KG1 (cell line): ENCODE data around the gene DHX30.
A peak's percentile ranks its signal among the peaks of the same experiment; 100 is the strongest.
"Not testable (repeated sequence)": the region's sequence is repeated elsewhere in the genome, so short reads cannot be mapped to it uniquely, and the experiment has no call there.

Source experiments
- DNase-seq: peaks from one replicate; lab custom pipeline; 2025; lab: John Stamatoyannopoulos, UW

The DHX30 gene, protein sequence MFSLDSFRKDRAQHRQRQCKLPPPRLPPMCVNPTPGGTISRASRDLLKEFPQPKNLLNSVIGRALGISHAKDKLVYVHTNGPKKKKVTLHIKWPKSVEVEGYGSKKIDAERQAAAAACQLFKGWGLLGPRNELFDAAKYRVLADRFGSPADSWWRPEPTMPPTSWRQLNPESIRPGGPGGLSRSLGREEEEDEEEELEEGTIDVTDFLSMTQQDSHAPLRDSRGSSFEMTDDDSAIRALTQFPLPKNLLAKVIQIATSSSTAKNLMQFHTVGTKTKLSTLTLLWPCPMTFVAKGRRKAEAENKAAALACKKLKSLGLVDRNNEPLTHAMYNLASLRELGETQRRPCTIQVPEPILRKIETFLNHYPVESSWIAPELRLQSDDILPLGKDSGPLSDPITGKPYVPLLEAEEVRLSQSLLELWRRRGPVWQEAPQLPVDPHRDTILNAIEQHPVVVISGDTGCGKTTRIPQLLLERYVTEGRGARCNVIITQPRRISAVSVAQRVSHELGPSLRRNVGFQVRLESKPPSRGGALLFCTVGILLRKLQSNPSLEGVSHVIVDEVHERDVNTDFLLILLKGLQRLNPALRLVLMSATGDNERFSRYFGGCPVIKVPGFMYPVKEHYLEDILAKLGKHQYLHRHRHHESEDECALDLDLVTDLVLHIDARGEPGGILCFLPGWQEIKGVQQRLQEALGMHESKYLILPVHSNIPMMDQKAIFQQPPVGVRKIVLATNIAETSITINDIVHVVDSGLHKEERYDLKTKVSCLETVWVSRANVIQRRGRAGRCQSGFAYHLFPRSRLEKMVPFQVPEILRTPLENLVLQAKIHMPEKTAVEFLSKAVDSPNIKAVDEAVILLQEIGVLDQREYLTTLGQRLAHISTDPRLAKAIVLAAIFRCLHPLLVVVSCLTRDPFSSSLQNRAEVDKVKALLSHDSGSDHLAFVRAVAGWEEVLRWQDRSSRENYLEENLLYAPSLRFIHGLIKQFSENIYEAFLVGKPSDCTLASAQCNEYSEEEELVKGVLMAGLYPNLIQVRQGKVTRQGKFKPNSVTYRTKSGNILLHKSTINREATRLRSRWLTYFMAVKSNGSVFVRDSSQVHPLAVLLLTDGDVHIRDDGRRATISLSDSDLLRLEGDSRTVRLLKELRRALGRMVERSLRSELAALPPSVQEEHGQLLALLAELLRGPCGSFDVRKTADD

DNA sequence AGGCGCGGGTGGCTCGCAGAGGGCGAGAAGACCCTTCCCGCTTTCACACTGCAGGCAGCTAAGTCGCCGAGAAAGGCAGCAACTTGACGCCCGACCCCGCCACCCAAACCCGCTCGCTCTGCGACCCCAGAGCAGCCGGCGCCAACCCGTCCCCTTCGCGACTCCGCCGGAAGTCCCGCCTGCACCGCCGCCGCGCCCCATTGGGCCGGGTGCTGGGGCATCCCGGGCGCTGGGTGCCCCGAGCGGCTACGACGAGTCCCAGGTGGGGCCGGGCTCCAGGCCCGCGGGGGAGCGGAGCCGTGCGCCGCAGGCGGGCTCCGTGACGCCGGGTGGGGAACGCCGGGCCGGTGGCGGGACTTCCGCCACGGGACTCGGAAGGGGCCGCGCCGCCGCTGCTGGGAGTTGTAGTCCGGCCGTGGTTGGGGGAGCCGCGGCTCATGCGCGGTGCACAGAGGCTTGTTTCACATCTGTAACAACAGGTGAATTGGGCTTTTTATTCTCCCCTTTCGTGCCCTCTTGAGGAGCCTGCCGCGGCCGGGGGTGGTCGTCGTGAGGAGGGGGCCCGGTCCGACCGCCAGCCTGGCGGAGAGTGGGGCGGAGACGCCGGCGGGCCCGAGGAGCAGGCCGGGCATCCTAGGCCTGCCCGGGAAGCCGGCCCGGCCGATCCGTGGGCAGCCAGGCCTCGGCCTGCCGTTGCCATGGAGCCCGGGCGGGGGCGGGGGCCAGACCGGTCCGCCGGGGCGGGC, at the start of gene DHX30:
TSS of gene DHX30 (plus strand) at position 405 of the 746 bp plus-strand sequence. CDS start 7,546 bp downstream, outside the sequence.
- peak; percentile 84 for DNase-seq

- no peak for DNase-seq
These were observed 44.5 kb upstream of the DHX30 start for GRCh38 chr3:47758261-47759025.

DNA sequence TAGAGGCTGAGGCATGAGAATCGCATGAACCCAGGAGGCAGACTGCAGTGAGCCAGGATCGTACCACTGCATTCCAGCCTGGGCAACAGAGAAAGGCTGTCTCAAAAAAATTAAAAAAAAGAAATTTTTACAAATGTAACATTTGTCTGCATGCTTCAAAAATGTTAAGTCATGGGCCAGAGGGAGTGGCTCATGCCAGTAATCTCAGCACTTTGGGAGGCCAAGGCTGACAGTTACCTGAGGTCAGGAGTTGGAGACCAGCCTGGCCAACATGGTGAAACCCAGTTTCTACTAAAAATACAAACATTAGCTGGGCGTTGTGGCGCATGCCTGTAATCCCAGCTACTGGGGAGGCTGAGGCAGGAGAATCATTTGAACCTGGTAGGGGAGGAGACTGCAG, 42.7 kb upstream of the DHX30 start:
- not testable (repeated sequence) for DNase-seq

DNA sequence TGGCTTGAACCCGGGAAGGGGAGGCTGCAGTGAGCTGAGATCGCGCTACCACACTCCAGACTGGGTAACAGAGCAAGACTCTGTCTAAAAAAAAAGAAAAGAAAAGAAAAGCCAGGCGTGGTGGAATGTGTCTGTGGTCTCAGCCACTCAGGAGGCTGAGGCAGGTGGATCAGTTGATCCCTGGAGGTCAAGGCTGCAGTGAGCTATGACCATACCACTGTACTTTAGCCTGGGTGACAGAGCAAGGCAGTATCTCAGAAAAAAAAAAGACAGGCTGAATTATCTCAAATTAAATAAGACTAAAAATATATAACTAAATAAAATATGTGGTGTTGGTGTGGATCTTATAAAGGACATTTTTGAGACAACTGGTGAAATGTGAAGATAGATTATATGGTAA, 41.9 kb upstream of the DHX30 start:
- DNase-seq = no peak

- DNase-seq = no peak
These were observed 40.7 kb upstream of the DHX30 start for GRCh38 chr3:47762233-47762632.

DNA sequence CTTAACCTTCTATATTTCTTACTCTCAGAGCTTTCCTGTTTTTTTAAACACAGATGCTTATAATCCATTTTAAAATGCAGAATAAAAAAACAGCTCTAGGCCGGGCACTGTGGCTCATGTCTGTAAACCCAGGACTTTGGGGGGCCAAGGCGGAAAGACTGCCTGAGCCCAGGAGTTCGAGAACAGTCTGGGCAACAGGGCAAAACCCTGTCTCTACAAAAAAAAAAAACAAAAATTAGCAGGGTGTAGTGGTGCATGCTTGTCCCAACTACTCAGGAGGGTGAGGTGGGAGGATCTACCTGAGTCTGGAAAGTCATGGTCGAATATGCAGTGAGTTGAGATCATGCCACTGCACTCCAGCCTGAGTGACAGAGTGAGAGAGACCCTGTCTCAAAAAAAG, 36.8 kb upstream of the DHX30 start:
- no peak for DNase-seq

- no peak for DNase-seq
These were observed 30.9 kb upstream of the DHX30 start for GRCh38 chr3:47772047-47772446.

- DNase-seq = no peak
These were observed 30.1 kb upstream of the DHX30 start for GRCh38 chr3:47772788-47773187.

GRCh38 chr3:47778746-47779145, 24.2 kb upstream of the DHX30 start:
- DNase-seq = no peak

GRCh38 chr3:47780741-47781684, 21.9 kb upstream of the DHX30 start:
- DNase-seq = peak; percentile 82

DNA sequence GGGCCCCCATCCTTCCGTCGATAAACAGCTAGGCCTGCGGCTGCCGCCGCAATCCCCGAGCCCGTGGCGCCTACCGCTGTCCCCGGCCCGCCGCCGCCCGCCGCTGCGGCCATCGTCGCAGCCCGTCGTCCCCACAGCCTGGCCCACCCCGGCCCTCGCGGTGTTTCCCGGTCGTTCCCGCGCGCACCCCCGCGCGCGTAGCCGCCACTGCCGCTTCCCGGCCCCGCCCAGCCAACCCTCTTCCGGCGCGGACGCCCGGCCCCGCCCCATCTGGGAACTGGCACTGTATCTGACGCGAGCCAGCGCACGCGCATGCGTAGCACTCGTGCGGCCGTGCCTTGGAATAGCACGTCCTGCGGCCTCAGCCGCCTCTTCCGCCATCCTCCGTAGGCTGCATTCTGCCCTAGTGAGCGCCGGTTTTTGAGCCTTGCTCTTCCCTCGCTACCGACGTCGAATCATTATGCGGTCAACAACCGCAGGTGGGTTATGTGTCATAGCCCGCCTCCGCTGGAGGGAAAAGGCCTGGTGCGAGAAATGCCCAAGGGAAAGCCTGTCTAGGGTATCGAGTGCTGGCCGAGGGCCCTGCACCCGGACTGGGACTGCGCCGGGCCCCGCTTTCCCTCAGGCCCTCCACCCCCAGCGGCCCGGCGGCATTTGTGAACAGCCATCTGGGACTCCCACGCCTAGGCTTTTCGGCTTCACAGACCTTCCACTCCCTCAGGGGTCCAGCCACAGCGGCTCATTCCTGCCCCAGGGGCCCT, 21.1 kb upstream of the DHX30 start, which contains the start of gene SMARCC1:
TSS of gene SMARCC1 (minus strand) at position 209 of the 761 bp plus-strand sequence. CDS start at position 113, 96 bp downstream.
- peak; percentile 94 for DNase-seq

- DNase-seq = no peak
These were observed 20.3 kb upstream of the DHX30 start for GRCh38 chr3:47782446-47783308.

GRCh38 chr3:47783673-47784072, 19.3 kb upstream of the DHX30 start:
- DNase-seq = no peak

DNA sequence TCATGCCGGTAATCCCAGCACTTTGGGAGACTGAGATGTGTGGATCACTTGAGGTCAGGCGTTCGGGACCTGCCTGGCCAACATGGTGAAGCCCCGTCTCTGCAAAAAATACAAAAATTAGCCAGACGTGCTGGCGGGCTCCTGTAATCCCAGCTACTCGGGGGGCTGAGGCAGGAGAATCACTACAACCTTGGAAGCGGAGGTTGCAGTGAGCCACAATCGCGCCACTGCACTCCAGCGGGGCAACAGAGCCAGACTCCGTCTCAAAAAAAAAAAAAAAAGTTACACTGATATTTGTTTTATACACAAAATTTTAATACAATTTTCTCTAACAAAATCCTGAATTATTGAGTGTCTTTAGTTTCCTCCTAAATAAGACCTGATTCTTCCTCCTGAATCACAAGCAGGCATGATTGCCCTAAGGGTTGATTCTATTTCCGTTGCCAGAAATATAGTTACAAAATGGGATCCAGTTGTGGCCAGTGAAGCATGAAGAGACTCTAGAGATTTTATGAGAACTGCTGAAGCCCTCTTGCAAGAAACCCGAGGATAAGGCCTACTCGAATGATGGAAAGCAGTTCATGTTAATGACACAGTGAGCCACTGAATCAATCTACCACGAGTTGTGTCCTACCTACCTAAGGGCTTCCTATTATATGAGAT, 11.6 kb upstream of the DHX30 start:
- DNase-seq = no peak

DNA sequence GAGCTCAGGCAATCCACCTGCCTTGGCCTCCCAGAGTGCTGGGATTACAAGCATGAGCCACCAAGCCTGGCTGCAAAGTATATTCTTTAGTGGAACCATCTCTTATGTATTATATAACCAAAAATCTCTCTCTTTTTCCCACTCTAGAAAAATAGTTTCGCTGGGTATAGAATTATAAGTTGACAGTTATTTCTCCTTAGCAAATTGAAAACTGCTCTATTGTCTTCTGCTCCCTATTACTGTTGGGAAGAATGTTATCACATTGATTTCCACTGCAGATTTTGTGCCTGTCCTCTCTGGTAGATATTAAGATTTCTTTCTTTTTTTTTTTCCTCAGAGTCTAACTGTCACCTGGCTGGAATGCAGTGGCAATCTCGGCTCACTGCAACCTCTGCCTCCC, 10.2 kb upstream of the DHX30 start:
- no peak for DNase-seq

GRCh38 chr3:47794544-47794943, 8.4 kb upstream of the DHX30 start:
- DNase-seq = no peak

- no peak for DNase-seq
These were observed 3.2 kb upstream of the DHX30 start for GRCh38 chr3:47799733-47800132.
